NB4 (cell line): ENCODE data around the gene PKM.

Experiments
- MAX ChIP-seq: IDR thresholded peaks from 2 replicates; pipeline ENCODE4 v1.6.1; 2011; ENCODE audit warnings: low read depth, low read length
- POLR2A ChIP-seq: IDR thresholded peaks from 2 replicates; pipeline ENCODE4 v1.6.1; 2011; ENCODE audit warnings: mild to moderate bottlenecking; ENCODE audit not compliant: insufficient read length; ENCODE audit errors: extremely low read depth
- TF ChIP-seq, protein P1 (sequence below): IDR thresholded peaks from one replicate; pipeline ENCODE4 v1.5.1; 2012; ENCODE audit warnings: low read depth, low read length

- TF ChIP-seq POLR2A (no peak), MAX (no peak)
- TF ChIP-seq, protein P1, sequence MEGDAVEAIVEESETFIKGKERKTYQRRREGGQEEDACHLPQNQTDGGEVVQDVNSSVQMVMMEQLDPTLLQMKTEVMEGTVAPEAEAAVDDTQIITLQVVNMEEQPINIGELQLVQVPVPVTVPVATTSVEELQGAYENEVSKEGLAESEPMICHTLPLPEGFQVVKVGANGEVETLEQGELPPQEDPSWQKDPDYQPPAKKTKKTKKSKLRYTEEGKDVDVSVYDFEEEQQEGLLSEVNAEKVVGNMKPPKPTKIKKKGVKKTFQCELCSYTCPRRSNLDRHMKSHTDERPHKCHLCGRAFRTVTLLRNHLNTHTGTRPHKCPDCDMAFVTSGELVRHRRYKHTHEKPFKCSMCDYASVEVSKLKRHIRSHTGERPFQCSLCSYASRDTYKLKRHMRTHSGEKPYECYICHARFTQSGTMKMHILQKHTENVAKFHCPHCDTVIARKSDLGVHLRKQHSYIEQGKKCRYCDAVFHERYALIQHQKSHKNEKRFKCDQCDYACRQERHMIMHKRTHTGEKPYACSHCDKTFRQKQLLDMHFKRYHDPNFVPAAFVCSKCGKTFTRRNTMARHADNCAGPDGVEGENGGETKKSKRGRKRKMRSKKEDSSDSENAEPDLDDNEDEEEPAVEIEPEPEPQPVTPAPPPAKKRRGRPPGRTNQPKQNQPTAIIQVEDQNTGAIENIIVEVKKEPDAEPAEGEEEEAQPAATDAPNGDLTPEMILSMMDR: no peak
Measured at GRCh38 chr15:72168808-72169190, 62.2 kb downstream of the PKM start.
